GM12864 (cell line): ENCODE data around the gene CCND3.
A peak's percentile ranks its signal among the peaks of the same experiment; 100 is the strongest.

Experiments
- DNase-seq: peaks from one replicate; pipeline ENCODE4 v3.0.0-alpha.2; 2011; ENCODE audit warnings: low read depth
- H3K4me3 ChIP-seq: 2 replicates; pipeline ENCODE4 v1.5.1; 2011; ENCODE audit warnings: mild to moderate bottlenecking, low read depth, low read length, control low read depth
- TF ChIP-seq, protein P1 (sequence below): IDR thresholded peaks from 2 replicates; pipeline ENCODE4 v1.5.1; 2011; ENCODE audit warnings: low read depth, mild to moderate bottlenecking, moderate library complexity, low read length, control low read depth, inconsistent platforms; ENCODE audit errors: missing control alignments

CCND3 gene

DNA sequence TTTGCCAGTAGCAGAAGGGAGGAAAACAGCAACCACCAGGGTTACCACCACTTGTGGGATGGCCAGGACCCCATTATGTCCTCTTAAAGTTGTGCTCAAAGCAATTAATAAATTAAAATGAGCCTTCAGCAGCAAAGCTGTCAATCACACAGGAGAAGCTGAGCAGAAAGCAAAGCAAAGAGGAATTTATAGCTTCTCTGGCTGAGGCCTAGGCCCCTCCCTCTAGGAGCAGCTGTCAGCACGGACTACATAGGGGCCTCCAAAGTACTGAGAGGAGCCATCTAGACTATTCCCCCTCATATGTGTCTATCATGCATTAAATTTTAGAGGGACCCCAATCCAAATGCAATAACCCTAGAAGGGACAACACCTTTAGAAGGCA lies 6.4 kb downstream of the CCND3 start:
- TF ChIP-seq, protein P1, sequence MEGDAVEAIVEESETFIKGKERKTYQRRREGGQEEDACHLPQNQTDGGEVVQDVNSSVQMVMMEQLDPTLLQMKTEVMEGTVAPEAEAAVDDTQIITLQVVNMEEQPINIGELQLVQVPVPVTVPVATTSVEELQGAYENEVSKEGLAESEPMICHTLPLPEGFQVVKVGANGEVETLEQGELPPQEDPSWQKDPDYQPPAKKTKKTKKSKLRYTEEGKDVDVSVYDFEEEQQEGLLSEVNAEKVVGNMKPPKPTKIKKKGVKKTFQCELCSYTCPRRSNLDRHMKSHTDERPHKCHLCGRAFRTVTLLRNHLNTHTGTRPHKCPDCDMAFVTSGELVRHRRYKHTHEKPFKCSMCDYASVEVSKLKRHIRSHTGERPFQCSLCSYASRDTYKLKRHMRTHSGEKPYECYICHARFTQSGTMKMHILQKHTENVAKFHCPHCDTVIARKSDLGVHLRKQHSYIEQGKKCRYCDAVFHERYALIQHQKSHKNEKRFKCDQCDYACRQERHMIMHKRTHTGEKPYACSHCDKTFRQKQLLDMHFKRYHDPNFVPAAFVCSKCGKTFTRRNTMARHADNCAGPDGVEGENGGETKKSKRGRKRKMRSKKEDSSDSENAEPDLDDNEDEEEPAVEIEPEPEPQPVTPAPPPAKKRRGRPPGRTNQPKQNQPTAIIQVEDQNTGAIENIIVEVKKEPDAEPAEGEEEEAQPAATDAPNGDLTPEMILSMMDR = peak; percentile 1
- DNase-seq = no peak
- H3K4me3 ChIP-seq = no peak overlapping the region

DNA sequence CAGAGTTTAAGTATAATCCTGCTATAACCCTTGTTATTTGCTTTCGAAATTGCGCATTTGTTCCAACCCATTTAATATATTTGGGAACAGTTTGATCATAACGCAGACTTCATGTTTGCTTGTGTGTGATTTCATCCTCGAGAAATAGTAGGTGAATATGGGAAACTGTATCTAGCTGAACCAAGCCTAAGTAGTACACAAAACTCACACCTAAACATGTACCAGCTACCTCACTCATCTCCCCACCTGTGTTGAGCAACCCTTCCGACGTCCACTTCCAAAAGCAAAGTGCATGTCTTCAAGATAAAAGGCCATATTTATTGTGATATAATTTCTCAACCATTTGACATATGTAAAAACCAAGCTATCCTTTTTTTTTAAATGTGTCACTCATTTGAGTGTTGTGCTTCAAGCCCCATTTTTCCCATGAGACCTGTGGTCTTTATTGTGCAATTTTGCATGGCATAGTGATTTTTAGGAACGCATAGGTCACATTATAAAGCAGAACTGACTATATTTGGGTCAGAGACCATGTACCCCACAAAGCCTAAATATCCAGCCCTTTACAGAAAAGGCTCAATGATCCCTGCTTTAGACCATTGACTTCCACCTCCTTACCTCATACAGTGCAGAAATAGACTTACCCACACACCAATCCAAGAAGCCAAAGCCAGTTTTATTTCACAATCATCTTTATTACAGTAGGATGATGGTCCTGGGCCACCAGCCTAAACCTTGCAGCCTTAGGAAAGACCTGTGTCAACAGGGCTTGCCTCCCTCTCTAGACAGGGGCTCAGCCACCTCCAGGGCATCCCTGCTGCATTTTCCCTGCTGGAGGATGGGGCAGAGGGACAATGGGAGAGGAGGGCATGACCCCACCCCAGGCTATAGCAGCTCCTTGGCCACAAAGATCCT lies 7.1 kb downstream of the CCND3 start:
- DNase-seq = no peak
- TF ChIP-seq, protein P1 = no peak
- no peak overlapping the region for H3K4me3 ChIP-seq

GRCh38 chr6:41932378-41932777 lies 9.2 kb downstream of the CCND3 start:
- no peak overlapping the region for H3K4me3 ChIP-seq
- TF ChIP-seq, protein P1 = no peak
- no peak for DNase-seq

GRCh38 chr6:41931792-41932191 lies 9.8 kb downstream of the CCND3 start:
- H3K4me3 ChIP-seq = no peak overlapping the region
- TF ChIP-seq, protein P1 = no peak
- DNase-seq = no peak

DNA sequence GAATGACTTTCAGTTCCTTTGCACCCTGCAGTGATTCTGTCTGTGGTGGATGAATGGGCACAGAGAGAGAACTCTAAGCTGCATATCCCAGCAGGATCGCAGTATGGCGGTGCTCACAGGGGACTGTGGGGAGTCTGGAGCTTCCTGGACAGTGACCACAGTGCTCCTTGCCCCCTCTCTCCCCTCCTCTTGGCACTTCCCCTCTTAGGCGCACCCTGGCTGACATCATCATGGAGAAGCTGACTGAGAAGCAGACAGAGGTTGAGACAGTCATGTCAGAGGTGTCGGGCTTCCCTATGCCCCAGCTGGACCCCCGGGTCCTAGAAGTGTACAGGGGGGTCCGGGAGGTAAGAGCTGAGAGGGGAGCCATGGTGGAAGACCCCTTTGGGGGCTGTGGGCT lies 11.7 kb downstream of the CCND3 start:
- DNase-seq = no peak
- no peak overlapping the region for H3K4me3 ChIP-seq
- TF ChIP-seq, protein P1 = no peak

DNA sequence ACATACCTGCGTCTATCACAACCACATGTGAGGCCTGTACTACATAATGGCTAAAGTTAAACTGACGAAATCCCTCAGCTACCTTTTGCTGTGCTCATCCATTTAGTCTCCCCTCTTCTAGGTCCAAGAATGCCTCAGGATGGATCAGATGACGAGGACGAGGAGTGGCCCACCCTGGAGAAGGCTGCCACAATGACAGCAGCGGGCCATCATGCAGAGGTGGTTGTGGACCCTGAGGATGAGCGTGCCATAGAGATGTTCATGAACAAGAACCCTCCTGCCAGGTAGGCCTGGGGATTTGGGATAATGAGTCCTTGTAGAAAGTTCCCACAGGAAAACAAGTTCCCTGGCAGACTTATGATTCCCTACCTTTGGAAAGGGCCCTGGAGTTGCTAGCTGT lies 14.4 kb downstream of the CCND3 start:
- no peak overlapping the region for H3K4me3 ChIP-seq
- no peak for DNase-seq
- TF ChIP-seq, protein P1 = no peak

GRCh38 chr6:41922154-41922553 lies 19.5 kb downstream of the CCND3 start:
- peak overlapping the region; percentile 92 for H3K4me3 ChIP-seq
- no peak for DNase-seq
- TF ChIP-seq, protein P1 = no peak
